GM13977 (cell line): Measurements from ENCODE around the gene SEC16A.

Experiments used
- DNase-seq: peaks from one replicate; pipeline ENCODE4 v3.0.0; 2012; ENCODE audit warnings: low spot score
- in situ Hi-C: fragments of 300-500 bp; cut with MboI; formaldehyde crosslinking; loops from one replicate; pipeline ENCODE4 v1.12.0; 2022; ENCODE audit warnings: low sequenced_read_pairs, low pct_unique_long_range_greater_than_20kb, mixed read lengths, inconsistent platforms; ENCODE audit not compliant: unreplicated experiment
- TF ChIP-seq, protein P1 (sequence below): IDR thresholded peaks from 2 replicates; pipeline ENCODE4 v1.5.1; 2012; ENCODE audit warnings: mild to moderate bottlenecking, control low read depth; ENCODE audit not compliant: insufficient read depth; ENCODE audit errors: extremely low read depth, missing control alignments

The SEC16A gene

GRCh38 chr9:136513191-136513590 lies 30.4 kb upstream of the SEC16A start:
- in situ Hi-C loops: no loop called here
- TF ChIP-seq, protein P1, sequence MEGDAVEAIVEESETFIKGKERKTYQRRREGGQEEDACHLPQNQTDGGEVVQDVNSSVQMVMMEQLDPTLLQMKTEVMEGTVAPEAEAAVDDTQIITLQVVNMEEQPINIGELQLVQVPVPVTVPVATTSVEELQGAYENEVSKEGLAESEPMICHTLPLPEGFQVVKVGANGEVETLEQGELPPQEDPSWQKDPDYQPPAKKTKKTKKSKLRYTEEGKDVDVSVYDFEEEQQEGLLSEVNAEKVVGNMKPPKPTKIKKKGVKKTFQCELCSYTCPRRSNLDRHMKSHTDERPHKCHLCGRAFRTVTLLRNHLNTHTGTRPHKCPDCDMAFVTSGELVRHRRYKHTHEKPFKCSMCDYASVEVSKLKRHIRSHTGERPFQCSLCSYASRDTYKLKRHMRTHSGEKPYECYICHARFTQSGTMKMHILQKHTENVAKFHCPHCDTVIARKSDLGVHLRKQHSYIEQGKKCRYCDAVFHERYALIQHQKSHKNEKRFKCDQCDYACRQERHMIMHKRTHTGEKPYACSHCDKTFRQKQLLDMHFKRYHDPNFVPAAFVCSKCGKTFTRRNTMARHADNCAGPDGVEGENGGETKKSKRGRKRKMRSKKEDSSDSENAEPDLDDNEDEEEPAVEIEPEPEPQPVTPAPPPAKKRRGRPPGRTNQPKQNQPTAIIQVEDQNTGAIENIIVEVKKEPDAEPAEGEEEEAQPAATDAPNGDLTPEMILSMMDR: no peak
- no peak for DNase-seq

GRCh38 chr9:136512651-136513071 lies 29.8 kb upstream of the SEC16A start:
- TF ChIP-seq, protein P1: no peak
- DNase-seq: peak; percentile 80
- in situ Hi-C loops: no loop called here

DNA sequence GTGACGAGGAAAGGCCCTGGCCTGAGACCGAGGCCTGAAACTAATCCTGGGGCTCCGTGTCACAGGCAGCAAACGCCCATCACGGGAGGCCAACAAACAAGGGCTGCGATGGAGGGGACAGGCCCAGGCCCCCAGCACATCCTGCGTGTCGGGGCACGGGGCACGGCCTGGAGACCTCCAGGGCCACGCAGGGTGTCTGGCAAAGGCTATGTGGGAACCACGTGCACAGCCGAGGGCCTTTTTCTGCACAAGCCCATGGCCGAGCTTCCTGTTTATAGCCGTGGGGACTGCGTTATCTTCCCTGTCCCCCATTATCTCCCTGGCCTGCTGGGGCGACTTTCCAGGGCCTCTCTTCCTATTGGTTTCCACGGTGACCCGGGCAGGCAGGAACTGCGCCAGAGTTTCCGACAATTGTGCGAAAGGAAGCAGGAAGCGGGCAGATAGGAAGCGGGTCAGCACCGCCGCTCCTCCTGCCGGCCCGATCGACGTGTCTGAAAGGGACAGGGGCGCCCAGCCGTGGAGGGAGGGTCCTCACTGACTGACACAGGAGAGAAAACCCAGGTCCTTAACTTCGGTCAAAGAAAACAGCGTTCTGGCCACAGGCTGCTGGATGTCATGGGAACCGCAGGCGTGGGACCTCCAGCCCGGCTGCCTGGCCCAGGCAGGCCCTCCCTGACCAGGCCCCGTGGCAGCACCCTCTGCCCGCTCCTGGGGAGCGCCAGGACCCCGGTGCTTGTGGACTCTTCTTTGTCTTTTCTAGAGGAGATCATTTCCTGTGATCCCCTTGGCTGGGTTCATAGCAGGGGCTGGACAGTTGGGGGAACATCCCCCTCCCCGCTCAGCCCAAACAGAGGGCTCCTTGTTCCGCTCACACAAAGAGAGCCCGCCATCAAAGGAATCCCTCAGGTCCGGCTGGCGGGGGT lies 29.1 kb upstream of the SEC16A start:
- in situ Hi-C loops: no loop called here
- TF ChIP-seq, protein P1: no peak
- no peak for DNase-seq

- TF ChIP-seq, protein P1: no peak
- no peak for DNase-seq
- in situ Hi-C loops: no loop called here
Measured at GRCh38 chr9:136511144-136511669, 28.4 kb upstream of the SEC16A start.

GRCh38 chr9:136510561-136510960 lies 27.7 kb upstream of the SEC16A start:
- in situ Hi-C loops: no loop called here
- TF ChIP-seq, protein P1: no peak
- DNase-seq: no peak

GRCh38 chr9:136509549-136509948 lies 26.7 kb upstream of the SEC16A start:
- TF ChIP-seq, protein P1: no peak
- DNase-seq: no peak
- in situ Hi-C loops: no loop called here
